Stimulated activated CD8-positive, alpha-beta memory T cell treated with anti-CD3 and anti-CD28 coated beads, Interleukin-7, amount 100 ng/mL, for 24 hours (primary cell): ENCODE data around the gene NCOA3.
"Not testable (repeated sequence)": the region's sequence is repeated elsewhere in the genome, so short reads cannot be mapped to it uniquely, and the experiment has no call there.

Experiments
- DNase-seq: peaks from one replicate; pipeline ENCODE4 v3.0.0-alpha.2; 2020; ENCODE audit warnings: low read depth

The NCOA3 gene

GRCh38 chr20:47568019-47568418 is 66.3 kb downstream of the NCOA3 start:
- DNase-seq = no peak

DNA sequence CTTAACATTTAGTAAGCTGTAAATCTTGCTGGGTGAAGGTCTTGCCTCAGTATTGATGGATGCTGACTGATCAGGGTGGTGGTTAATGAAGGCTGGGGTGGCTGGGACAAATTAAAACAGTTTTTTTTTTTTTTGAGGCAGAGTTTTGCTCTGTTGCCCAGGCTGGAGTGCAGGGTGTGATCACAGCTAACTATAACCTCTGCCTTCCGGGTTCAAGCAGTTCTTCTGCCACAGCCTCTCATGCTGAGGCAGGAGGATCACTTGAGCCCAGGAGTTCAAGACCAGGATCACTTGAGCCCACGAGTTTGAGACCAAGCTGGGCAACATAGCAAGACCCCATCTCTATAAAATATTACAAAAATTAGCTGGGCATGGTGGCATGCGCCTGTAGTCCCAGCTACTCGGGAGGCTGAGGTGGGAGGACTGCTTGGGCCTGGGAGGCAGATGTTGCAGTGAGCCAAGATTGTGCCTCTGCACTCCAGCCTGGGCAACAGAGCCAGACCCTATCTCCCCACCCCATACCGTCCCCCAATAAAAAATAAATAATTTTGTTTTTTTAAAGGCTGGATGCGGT is 67.2 kb downstream of the NCOA3 start:
- no peak for DNase-seq

DNA sequence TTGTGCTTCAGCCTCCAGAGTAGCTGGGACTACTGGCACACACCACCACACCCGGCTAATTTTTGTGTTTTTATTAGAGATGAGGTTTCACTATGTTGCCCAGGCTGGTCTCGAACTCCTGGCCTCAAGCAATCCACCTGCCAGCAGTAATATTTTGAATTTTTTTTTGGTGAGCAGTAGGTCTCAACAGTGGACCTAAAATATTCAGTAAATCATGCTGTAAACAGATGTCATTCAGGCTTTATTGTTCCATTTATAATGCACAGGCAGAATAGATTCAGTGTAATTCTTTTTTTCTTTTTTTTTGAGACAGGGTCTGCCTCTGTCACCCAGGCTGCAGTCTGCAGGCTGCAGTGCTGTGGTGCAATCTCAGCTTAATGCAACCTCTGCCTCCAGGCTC is 69.7 kb downstream of the NCOA3 start:
- no peak for DNase-seq

DNA sequence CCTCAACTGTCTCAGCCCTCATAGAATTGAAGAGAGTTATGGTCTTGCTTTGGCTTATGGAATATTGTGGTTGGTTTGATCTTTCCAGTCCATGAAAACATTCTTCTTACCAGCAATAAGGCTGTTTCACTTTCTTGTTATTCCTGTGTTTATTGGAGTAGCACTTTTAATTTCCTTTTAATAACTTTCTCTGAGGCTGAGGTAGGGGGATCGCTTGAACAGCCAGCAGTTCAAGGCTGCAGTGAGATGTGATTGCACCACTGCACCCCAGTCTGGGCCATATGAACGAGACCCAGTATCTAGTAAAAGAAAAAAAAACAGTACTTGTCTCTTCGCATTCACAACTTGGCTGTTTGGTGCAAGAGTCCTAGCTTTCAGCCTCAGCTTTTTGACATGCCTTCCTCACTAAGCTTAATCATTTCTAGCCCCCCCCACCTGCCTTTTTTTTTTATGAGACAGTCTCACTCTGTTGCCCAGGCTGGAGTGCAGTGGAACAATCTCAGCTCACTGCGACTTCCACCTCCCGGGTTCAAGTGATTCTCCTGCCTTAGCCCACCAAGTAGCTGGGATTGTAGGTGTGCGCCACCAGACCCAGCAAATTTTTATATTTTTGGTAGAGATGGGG is 70.5 kb downstream of the NCOA3 start:
- no peak for DNase-seq

DNA sequence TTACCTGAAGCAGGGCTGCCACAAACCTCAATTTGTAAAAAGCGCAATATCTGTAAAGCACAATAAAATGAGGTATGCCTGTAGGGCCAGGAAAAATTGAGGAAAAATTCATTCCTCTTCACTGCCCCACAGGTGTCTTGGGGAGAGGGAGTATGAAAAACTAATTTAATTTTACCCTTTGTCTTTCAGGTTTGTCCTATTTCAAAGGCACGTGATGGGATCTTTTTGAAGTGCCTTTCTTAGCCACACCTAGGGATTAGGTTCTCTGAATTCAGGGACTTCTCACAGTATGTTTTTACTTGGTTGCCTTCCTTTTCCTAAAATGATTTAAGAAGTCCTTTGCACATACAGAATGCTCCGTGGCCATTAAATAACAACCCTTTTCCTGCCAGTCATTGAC is 71.9 kb downstream of the NCOA3 start:
- DNase-seq = no peak

DNA sequence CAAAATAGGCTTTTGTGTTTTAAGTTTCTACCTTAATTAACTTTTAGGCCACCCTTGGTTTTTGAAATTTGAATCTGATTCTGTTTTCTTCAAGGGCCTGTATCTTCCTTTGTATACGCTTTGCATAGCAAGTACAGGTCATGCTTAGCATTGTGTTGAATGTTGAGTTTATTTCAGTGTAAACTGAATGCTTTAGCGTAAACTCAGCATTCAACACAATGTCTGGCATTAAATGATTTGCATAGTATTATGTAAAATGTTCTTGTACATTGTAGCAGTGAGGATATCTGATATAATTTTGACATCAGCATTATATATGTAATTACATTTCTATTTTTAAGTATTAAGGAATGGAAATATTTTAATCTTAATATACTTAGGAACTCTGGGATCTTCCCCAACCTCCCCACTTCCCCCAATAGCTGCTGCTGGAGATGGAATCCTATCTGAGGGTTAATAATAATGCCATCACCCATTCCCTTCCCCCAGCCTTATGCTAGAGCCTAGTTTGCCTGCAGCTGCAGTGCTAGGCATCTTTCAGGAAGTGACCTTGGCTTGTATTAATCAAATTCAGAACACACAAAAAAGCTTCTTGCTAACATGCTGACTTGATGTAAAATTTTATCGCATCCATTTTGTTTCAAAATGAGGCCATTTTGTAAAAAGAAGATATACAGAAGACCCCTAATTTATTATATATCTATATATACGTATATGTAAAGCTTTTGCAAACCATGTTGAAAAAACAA is 73.1 kb downstream of the NCOA3 start:
- no peak for DNase-seq

DNA sequence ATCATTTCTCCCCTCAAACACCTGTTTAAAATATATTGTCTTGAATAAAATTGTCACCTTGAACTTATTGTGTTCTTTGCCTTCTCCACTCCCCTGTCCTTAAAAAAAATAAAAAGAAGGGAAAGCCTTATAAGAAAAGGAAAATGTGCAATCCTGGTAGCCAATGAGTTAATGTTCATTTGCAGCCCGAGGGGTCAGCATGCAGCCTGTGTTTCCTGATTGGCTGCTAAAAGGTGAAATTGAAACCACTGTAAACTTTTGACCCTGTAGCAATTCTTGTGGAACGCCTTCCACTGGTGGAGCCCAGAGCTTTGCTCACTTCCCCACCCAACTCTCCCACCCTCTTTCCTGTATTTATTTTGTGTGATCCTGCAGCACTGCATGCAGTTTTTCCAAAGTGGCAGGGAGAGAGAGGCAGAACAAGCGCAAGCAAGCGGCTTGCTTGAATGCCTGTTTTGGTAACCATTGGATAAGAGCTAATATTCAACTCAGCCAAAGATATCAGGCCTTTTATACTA is 74.9 kb downstream of the NCOA3 start:
- no peak for DNase-seq

DNA sequence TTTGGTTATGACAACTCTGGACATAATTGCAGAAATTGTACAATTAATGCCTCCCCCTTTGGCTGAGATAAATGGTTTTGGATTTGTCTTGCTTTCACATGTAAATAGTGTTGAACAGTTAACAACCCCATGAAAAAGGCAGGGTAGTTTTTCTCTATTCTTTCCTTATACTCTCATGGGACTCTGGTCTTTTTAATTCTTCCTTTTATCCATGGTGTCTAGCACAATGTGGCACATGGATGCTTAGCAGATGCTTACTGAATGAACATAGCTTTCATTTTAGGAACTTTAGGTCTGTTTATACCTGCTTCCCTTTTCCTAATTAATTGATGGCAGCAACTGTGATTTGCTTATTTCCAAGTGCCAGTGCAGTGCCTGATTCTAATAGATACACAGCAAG is 75.6 kb downstream of the NCOA3 start:
- DNase-seq = no peak

DNA sequence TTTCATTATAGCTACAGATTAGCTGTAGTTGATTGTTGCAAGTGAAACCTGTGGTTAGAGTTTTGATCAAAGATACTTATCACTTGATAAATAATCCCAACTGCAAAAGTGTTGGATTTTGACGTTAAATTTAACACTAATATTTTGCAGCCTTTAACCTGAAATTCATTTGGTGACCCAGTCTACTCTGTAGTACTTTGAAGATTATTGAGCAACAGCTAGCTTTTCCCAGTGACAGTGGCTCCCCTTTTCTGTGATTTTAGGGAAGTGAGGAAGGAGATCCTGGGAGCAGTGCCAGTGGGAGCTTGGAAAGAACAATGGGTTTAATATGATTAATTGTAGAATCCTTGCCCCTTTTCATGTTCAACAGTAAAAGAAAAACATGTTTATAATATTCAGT is 76.9 kb downstream of the NCOA3 start:
- no peak for DNase-seq

GRCh38 chr20:47580686-47581085 is 79.0 kb downstream of the NCOA3 start:
- not testable (repeated sequence) for DNase-seq

DNA sequence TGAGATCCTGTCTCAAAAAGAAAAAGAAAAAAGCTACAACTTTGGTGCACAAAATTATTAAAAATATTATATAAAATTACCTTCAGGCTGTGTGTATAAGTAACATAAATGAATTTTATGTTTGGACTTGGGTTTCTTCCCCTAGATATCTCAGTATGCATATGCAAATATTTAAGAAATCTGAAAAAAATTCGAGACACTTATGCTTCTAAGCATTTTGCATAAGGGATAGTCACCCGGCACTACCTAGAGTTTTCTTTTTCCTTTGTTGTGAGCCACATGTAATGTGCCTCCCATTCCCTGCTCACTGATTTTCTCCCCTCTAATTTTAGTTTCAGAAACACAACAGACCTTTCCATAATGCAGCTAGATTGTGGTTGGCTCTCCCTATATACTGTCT is 79.4 kb downstream of the NCOA3 start:
- no peak for DNase-seq

- no peak for DNase-seq
Observed at GRCh38 chr20:47583551-47583950, 81.9 kb downstream of the NCOA3 start.

GRCh38 chr20:47585087-47585747 is 83.5 kb downstream of the NCOA3 start:
- DNase-seq = no peak

- DNase-seq = no peak
Observed at GRCh38 chr20:47586649-47587294, 85.1 kb downstream of the NCOA3 start.

- DNase-seq = no peak
Observed at GRCh38 chr20:47588158-47588557, 86.5 kb downstream of the NCOA3 start.

DNA sequence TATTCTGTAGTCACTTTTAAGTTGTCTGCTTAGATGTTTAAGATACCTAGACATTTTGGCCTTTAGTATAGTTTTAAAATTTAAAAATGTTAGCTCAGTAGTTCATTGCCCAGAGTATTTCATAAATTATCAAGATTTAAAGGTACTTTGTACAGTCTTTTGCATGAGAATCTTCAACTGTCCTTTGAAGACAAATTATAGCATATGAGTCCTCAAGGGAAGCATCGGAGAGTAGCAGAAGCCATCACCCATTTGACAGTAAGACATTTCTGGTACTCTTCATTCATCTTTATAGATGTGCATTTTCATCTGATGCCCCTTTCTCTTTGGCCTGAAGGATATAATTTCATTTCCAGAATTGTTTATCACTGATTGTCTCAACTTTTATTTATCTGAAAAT is 89.5 kb downstream of the NCOA3 start:
- DNase-seq = no peak

- DNase-seq = no peak
Observed at GRCh38 chr20:47594157-47594556, 92.5 kb downstream of the NCOA3 start.

- DNase-seq = not testable (repeated sequence)
Observed at GRCh38 chr20:47595138-47595537, 93.5 kb downstream of the NCOA3 start.

- no peak for DNase-seq
Observed at GRCh38 chr20:47596003-47596571, 94.4 kb downstream of the NCOA3 start.

GRCh38 chr20:47597090-47597489 is 95.4 kb downstream of the NCOA3 start:
- DNase-seq = no peak

GRCh38 chr20:47598911-47599744 is 97.4 kb downstream of the NCOA3 start:
- DNase-seq = no peak
